GM12878 (cell line): ENCODE data around the gene DDX10. TPM values are rescaled to one million over a fixed set of nuclear protein-coding genes. Genes with fewer than 3 reads are reported as not detected.

Source experiments
- ATAC-seq: fragments of 200-7000 bp; cut with Tn5 transposase; 3 replicates; pipeline ENCODE4 v1.9.1; 2020; ENCODE audit warnings: mild to moderate bottlenecking, moderate library complexity
- BruUV-seq: library from RNA; stranded (reverse); fragments of 400-500 nt; replicated peaks from 2 replicates; lab custom pipeline; 2021; lab: Mats Ljungman, UMichigan
- CTCF ChIA-PET: fragments of 300-600 bp; sonication (Branson Sonifier 250); formaldehyde crosslinking; extraction: SDS; loops from one replicate; lab custom pipeline; 2021; ENCODE audit warnings: inconsistent platforms; lab: Yijun Ruan, JAX
- POLR2A ChIA-PET: fragments of 350-600 bp; formaldehyde crosslinking; extraction: SDS; loops from one replicate; lab custom pipeline; 2021; ENCODE audit warnings: inconsistent platforms; lab: Charles Lee
- RAD21 ChIA-PET: fragments of 300-600 bp; sonication (Branson Sonifier 250); formaldehyde crosslinking; loops from one replicate; lab custom pipeline; 2023; ENCODE audit warnings: antibody characterized with exemption; ENCODE audit not compliant: unreplicated experiment; lab: Charles Lee
- SMC1A ChIA-PET: fragments of 300-600 bp; sonication (Branson Sonifier 250); formaldehyde crosslinking; loops from one replicate; lab custom pipeline; 2023; ENCODE audit not compliant: unreplicated experiment, uncharacterized antibody; lab: Charles Lee
- DNase-seq: peaks from one replicate; pipeline ENCODE4 v3.0.0-alpha.2; 2011; ENCODE audit warnings: low read depth, low spot score
- FAIRE-seq: peaks from 3 replicates; lab custom pipeline; 2011; peaks lifted over from hg19 to GRCh38; lab: Jason Lieb, UNC
- H2AFZ ChIP-seq: 2 replicates; pipeline ENCODE4 v1.6.0; 2011; ENCODE audit warnings: low read depth, low read length, control low read depth; ENCODE audit not compliant: control insufficient read depth
- H3K27ac ChIP-seq: 2 replicates; pipeline ENCODE4 v1.5.1; 2011; ENCODE audit warnings: control low read depth; ENCODE audit not compliant: control insufficient read depth, insufficient read depth
- H3K27me3 ChIP-seq, 2 experiments: replicated peaks in 1 of 2; 2 replicates each; pipeline versions ENCODE4 v1.6.0 to v1.6.1; 2011; ENCODE audit warnings: low read length in 1 of 2; ENCODE audit not compliant: control insufficient read depth in 2 of 2, insufficient read depth in 2 of 2
- H3K36me3 ChIP-seq, 2 experiments: 2 replicates each; pipeline ENCODE4 v1.5.1; 2011; ENCODE audit warnings: low read length in 1 of 2; ENCODE audit not compliant: control insufficient read depth in 2 of 2, insufficient read depth in 2 of 2
- H3K4me1 ChIP-seq: 2 replicates; pipeline ENCODE4 v1.6.1; 2011; ENCODE audit warnings: mild to moderate bottlenecking, low read length, moderate library complexity, mixed read lengths; ENCODE audit not compliant: control insufficient read depth, insufficient read depth
- H3K4me2 ChIP-seq: 2 replicates; pipeline ENCODE4 v1.6.0; 2011; ENCODE audit warnings: control low read depth; ENCODE audit not compliant: control insufficient read depth, insufficient read depth
- H3K4me3 ChIP-seq: fragments of 200-600 bp; sonication (generic); 2 replicates; pipeline ENCODE4 v1.5.1; 2016
- H3K79me2 ChIP-seq: 2 replicates; pipeline ENCODE4 v1.6.0; 2011; ENCODE audit warnings: low read length; ENCODE audit not compliant: control insufficient read depth, insufficient read depth
- H3K9ac ChIP-seq: 2 replicates; pipeline ENCODE4 v1.8.0; 2011; ENCODE audit warnings: low read length, control low read depth, mixed read lengths; ENCODE audit not compliant: control insufficient read depth, insufficient read depth
- H3K9me3 ChIP-seq: replicated peaks from 3 replicates; pipeline ENCODE4 v1.5.1; 2011; ENCODE audit warnings: mild to moderate bottlenecking, low read length; ENCODE audit not compliant: control insufficient read depth, insufficient read depth
- H4K20me1 ChIP-seq: 2 replicates; pipeline ENCODE4 v1.6.0; 2011; ENCODE audit not compliant: control insufficient read depth, insufficient read depth
- DPF2 ChIP-seq: fragments of 450-650 bp; IDR thresholded peaks from 2 replicates; pipeline ENCODE4 v1.6.1; 2017; ENCODE audit warnings: mild to moderate bottlenecking
- KLF5 ChIP-seq: fragments of 450-650 bp; IDR thresholded peaks from 2 replicates; pipeline ENCODE4 v1.6.1; 2014; ENCODE audit warnings: mild to moderate bottlenecking; ENCODE audit not compliant: partially characterized antibody
- NFYB ChIP-seq: IDR thresholded peaks from 2 replicates; pipeline ENCODE4 v1.6.1; 2011; ENCODE audit warnings: low read depth, mild to moderate bottlenecking, low read length, improper control_type of control experiment, moderate library complexity; ENCODE audit not compliant: insufficient read depth
- POLR2AphosphoS2 ChIP-seq: IDR thresholded peaks from 2 replicates; pipeline ENCODE4 v1.6.1; 2011; ENCODE audit warnings: low read depth, mild to moderate bottlenecking, low read length, improper control_type of control experiment, moderate library complexity
- STAT1 ChIP-seq: fragments of 450-650 bp; conservative IDR thresholded peaks from 2 replicates; pipeline ENCODE4 v1.6.1; 2014; ENCODE audit warnings: antibody characterized with exemption, mild to moderate bottlenecking
- TCF3 ChIP-seq: IDR thresholded peaks from 2 replicates; pipeline ENCODE4 v1.6.1; 2012; ENCODE audit warnings: low read depth, mild to moderate bottlenecking, low read length, borderline replicate concordance; ENCODE audit not compliant: insufficient read depth
- YBX1 ChIP-seq: fragments of 450-650 bp; IDR thresholded peaks from 2 replicates; pipeline ENCODE4 v1.6.1; 2016; ENCODE audit warnings: antibody characterized with exemption
- YY1 ChIP-seq: IDR thresholded peaks from 2 replicates; pipeline ENCODE4 v1.6.1; 2011; ENCODE audit warnings: low read depth, mild to moderate bottlenecking, low read length
- ZBTB40 ChIP-seq: fragments of 450-650 bp; IDR thresholded peaks from 2 replicates; pipeline ENCODE4 v1.6.1; 2016; ENCODE audit warnings: mild to moderate bottlenecking, moderate library complexity, borderline replicate concordance
- ZSCAN29 ChIP-seq: fragments of 450-650 bp; IDR thresholded peaks from 2 replicates; pipeline ENCODE4 v1.6.1; 2017; ENCODE audit warnings: mild to moderate bottlenecking, moderate library complexity
- WGBS: methylation state at CpG from one replicate; pipeline ENCODE4 v1.1.6; 2016; ENCODE audit warnings: low lambda C conversion rate; ENCODE audit not compliant: insufficient replicate concordance, insufficient coverage; ENCODE audit errors: missing lambda C conversion rate; 5-methylcytosine and 5-hydroxymethylcytosine counted together
- in situ Hi-C: fragments of 300-500 bp; cut with MboI; formaldehyde crosslinking; loops from 9 replicates; pipeline ENCODE4 v1.14.3; 2018; ENCODE audit warnings: mixed read lengths
- intact Hi-C: fragments of 100-400 bp; cut with micrococcal nuclease; formaldehyde crosslinking; loops from one replicate; pipeline ENCODE4 v1.14.2; 2022; ENCODE audit not compliant: unreplicated experiment
- polyA plus RNA-seq, 11 experiments: library from polyadenylated mRNA; depleted of rRNA in 4 of 11; unstranded in 6 of 11; stranded (reverse) in 5 of 11; fragments of >200 nt; fragmentation: Nextera tagmentation in 4 of 11; fragmentation: Illumina TruSeq in 1 of 11; extraction: Ambion mirVana in 4 of 11; extraction: Trizol in 1 of 11; gene quantifications; 1 replicate in 1 of 11; 2 replicates in 10 of 11; pipeline versions ENCODE4 v1.2.1 to v1.2.3, GENCODE V29; 2011 to 2016; ENCODE audit warnings: inconsistent platforms in 2 of 11, missing spikeins in 2 of 11, low read depth in 1 of 11
- total RNA-seq, 4 experiments: library from RNA; depleted of rRNA in 3 of 4; stranded (reverse); fragments of >200 nt in 3 of 4; fragmentation: Illumina TruSeq in 1 of 4; extraction: Trizol in 1 of 4; gene quantifications; 2 replicates each; pipeline versions ENCODE4 v1.2.1 to v1.2.3, GENCODE V29; 2013 to 2021

The DDX10 gene
- total and polyA plus RNA-seq, 10 of the 15 experiments (the other 5 are each of a cell fraction or from before 2014, with no cell fraction given), result 20.9 to 51.5 (median 31.9) TPM

- 100% methylated on average over 1 of the region's 1 CpG for WGBS
Observed at GRCh38 chr11:108694846-108695245, 30.0 kb downstream of the DDX10 start.

More at GRCh38 chr11:108694846-108695245, 30.0 kb downstream of the DDX10 start:
- SMC1A ChIA-PET, result interaction anchor here (0.6 to 1.4 kb wide), 3 partner anchors 29 to 244 kb away, joined by 3 to 7 read pairs (median 3); no protein-coding TSS in a partner anchor
- FAIRE-seq (no peak), DNase-seq (no peak), ATAC-seq (no peak)
- POLR2A ChIA-PET, result no interaction called here
- H3K4me3 ChIP-seq, result no peak overlapping the region
- H3K9me3 ChIP-seq, result no peaks in the 10 kb centered on the region
- H3K79me2 ChIP-seq, result no peaks in the 10 kb centered on the region
- in situ Hi-C loops, result loop anchor here (5.0 kb wide), 1 partner anchor 177 kb away; no protein-coding TSS in a partner anchor
- no peak overlapping the region for H2AFZ ChIP-seq
- no peak overlapping the region for H3K27ac ChIP-seq
- RAD21 ChIA-PET, result interaction anchor here (1.2 to 1.4 kb wide), 2 partner anchors 41 to 177 kb away, joined by 3 to 4 read pairs; no protein-coding TSS in a partner anchor
- no peaks in the 10 kb centered on the region for H4K20me1 ChIP-seq
- no peaks in the 10 kb centered on the region for H3K27me3 ChIP-seq
- CTCF ChIA-PET, result interaction anchor here (0.6 to 2.4 kb wide), 2 partner anchors 39 to 177 kb away, joined by 3 to 9 read pairs; no protein-coding TSS in a partner anchor
- no peak overlapping the region for H3K4me2 ChIP-seq
- no peak overlapping the region for H3K9ac ChIP-seq
- TF ChIP-seq STAT1 (no peak), KLF5 (no peak), ZSCAN29 (no peak), NFYB (no peak), POLR2AphosphoS2 (no peak), TCF3 (no peak), YBX1 (no peak), YY1 (no peak), DPF2 (no peak), ZBTB40 (no peak)
- intact Hi-C loops, result loop anchor here (5.0 to 10.0 kb wide), 3 partner anchors 250 to 1242 kb away; no protein-coding TSS in a partner anchor
- peaks cover 2 to 17% of the 10 kb centered on the region in 2 experiments; a peak in 3 of 4 replicates for H3K36me3 ChIP-seq
- no TSS peak for BruUV-seq
- 0 out of 2 replicates have a peak, but pooled peaks cover 3% of the 10 kb centered on the region for H3K4me1 ChIP-seq
